HG03521 (cell line): ENCODE measurements around the gene SUGP1.

Source experiments
- ATAC-seq: cut with Tn5 transposase; IDR thresholded peaks from one replicate; pipeline ENCODE4 v1.9.1; 2021; ENCODE audit warnings: mild to moderate bottlenecking, moderate library complexity; ENCODE audit not compliant: unreplicated experiment

Gene SUGP1

DNA sequence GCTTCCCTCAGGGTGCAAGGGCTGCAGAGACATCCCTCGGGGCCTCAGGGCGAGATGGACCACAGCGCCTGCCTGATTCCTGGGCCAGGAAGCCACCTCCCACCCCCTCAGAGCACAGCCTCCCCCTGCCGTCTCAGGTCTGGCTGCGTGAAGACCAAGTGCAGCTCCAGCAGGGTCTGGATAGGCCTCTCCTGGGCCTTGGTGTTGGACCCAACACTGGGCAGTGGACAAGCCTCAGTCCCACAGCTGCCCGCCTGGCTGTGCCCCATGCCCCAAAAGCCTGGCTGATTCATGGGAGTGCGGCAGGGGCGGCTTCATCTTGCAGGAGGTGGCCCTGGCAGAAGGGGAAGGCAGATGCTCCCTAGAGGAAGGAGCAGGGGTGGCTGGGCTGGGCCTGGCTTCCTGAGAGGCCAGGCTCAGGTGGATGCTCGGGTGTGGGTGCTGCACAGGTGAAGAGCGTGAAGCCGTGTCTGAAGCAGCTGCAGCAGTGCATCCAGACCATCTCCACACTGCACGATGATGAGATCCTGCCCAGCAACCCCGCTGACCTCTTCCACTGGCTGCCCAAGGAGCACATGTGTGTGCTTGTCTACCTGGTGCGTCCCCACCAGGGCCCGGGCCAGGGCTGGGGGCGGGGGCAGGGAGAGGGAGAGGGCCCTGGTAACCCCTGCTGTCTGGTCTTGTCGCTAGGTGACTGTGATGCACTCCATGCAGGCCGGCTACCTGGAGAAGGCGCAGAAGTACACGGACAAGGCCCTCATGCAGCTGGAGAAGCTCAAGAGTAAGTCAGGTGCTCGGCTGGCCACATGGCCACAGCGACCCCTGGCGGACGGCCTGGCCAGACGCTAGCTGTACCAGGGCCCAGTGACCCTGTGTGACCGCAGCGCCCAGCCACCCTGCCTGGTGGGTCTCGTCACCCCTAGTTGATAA lies 22.0 kb upstream of the SUGP1 start:
- ATAC-seq: no peak

DNA sequence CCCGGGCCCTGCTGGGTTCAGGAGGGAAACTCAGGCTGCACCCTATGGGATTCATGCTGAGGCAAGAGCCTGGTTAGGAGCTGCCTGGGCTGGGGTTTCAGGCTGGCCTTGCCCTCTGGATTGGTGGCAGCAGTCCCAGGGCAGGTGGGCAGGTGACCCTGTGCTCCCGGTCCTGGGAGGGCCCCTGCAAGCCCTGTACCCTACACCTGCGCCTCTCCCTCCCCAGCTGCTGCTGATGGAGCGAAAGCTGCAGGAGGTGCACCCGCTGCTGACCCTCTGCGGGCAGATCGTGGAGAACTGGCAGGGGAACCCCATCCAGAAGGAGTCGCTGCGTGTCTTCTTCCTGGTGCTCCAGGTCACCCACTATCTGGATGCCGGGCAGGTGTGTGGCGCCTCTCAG lies 20.7 kb upstream of the SUGP1 start:
- ATAC-seq: no peak

DNA sequence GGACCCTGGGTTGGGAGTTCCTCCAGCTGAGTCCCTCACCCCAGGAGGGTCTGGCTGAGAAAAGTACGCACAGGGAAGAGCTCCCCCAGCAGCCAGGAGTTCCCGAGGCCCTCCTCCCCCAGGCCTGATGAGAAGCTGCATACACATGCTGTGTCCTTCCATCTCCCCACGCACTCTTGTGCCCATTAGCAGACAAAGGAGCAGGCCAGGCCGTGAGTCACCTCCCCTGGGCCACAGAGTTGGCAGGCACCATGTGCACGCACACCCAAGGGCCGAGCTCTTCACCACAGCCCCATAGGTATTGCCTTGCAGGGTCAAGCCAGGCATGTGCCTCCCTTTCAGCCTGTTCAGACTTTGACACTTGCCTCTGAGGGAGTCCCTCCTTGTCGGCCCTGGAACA lies 17.8 kb upstream of the SUGP1 start:
- ATAC-seq: no peak

DNA sequence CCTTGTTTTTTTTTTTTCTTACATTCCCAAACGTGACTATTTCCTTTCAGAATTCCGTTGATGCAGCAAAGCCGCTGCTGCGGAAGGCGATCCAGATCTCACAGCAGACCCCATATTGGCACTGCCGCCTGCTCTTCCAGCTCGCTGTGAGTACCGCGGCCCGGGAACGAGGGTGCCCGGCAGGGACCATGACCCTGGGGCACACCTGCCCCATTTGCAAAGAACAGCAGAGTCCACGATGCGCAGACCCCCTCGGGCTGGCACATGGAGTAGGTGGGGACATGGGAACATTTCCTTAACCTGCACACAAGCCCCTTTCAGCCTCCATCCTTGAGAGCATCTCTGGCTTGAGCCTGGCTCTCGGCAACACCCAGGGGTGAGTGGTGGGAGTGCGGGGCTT lies 16.8 kb upstream of the SUGP1 start:
- ATAC-seq: no peak

GRCh38 chr19:19336597-19336996 lies 16.3 kb upstream of the SUGP1 start:
- no peak for ATAC-seq

DNA sequence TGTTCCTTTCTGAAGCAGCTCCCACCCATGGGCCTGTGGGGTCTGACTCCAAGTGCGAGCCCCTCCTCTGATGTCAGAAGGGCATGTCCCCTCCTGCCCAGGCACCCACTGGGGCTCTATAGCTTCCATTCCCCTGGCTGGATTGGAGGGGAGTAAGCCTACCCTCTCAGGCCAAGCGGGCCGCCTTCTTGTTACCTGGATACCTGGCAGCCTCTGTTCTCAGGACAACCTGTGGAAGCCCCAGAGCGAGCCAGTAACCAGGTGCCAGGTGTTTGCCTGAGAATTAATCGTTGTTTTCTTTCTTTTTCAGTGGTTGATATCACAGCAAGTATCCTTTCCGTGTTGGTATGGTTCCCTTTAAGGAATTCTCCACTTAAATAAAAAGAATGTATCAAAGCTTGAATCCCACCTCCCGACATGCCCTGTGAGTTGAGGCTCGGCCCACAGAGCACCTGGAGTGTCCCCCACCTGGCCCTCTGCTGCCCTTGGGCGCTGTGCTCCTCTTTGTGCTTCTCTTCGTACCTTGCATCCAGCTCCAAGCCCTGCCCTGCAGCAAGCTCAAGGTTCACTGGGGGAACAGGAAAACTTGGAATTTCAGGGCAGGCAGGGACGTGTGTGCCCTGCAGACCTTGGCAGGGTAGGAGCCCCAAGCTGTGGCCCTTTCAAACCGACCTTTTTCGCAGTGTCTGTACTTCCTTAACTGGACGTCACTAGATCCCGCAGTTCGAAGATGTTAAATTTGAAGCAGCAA lies 15.3 kb upstream of the SUGP1 start:
- no peak for ATAC-seq

- ATAC-seq: no peak
Observed at GRCh38 chr19:19334989-19335344, 14.7 kb upstream of the SUGP1 start.

DNA sequence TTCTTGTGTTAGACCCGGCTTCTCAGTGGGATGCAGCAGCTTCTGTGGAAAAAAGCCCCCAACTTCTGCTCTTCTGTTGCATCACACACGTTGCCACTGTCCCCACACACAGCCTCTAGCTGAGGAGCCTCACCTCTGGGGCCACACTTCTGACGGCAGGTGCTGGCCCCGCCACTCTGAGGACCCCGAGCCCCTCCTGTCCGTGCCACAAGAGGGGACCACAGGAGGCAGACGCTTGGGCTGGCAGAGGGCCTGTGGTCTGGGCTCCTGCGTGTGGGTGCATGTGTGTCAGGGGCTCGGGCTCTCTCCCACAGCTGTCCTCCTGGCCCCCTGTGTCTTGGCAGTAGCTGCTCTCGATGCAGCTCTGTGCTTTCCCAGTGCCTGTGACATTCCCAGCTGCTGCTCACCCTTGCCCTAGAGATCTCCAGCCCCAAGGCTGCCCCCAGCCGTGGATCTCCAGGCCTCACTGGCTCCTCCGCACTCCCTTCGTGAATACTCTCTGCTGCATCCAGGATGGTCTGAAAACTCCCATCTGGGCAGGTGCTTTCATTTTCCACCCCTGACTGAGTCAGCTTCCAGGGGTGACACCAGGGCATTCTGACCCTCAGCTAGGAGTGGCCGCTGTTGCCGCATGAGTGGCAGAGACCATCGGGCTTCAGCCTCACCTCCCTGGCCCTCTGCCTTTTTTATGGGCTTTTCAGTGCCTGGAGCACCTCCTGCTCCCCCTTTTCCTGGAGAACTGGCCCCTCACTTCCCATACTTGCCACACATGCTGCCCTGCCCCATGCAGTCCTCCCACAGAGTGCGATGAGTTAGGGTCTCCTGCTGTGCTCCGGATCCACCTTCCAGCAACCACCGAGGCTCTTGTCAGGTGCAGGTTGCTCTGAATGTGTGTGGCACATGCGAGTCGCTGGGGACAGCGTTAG lies 14.0 kb upstream of the SUGP1 start:
- ATAC-seq: no peak

- ATAC-seq: no peak
Observed at GRCh38 chr19:19329126-19329525, 8.8 kb upstream of the SUGP1 start.

- ATAC-seq: no peak
Observed at GRCh38 chr19:19327672-19328071, 7.4 kb upstream of the SUGP1 start.

DNA sequence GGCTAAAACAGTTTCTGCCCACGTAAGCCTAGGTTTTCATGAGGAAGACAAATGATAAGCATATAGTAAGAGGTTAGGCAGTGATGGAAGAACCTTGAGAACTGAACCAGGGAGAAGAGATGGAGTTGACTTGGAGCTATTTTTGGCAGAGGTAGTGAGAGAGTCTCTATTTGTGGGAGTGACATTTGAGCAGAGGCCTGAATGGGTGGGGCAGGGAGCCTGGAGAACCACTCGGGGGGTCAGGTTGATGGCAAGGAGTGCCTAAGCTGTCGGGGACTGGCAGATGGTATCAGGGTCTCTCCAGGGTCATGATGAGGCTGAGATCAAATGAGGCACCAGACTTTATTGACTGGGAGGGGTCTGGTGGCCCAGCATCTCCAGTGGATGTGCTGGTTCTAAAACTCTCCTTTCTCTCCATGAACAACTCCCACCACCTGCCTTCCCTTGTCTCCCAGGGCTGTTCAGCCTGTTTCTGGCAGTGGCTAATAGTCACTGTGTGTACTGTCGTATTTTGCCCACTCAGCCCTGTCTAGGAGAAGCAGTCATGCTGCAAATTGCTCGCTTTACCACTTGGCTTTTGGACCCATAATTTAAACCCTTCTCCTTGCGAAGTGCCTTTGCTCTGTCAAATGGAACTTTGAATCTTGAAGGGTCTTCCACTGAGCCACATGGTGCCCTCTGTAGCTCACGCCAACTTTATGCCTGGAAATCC lies 3.9 kb upstream of the SUGP1 start:
- no peak for ATAC-seq

DNA sequence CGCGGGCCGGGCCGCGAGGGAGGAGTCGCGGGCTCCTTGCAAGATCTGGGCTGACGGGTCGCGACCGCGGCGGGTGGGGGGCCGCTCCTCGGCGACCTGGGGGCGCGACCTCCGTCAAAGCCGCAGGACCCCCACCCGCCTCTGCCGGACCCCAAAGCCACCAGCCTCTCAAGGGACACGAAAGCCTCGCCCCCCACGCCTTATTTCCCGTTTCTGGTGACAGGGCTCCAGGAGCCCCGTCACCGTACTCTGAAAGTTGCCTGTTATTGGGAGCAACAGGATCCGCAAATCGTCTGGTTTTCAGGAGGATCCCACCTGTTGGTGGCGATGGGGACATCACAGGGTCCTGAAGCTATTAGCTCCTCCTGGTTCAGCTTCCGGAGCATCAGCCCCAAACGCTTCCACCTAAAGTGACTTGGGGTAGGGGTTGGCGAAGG lies 850 bp upstream of the SUGP1 start:
- no peak for ATAC-seq

- ATAC-seq: no peak
Observed at GRCh38 chr19:19319732-19320360, 463 bp downstream of the SUGP1 start.

DNA sequence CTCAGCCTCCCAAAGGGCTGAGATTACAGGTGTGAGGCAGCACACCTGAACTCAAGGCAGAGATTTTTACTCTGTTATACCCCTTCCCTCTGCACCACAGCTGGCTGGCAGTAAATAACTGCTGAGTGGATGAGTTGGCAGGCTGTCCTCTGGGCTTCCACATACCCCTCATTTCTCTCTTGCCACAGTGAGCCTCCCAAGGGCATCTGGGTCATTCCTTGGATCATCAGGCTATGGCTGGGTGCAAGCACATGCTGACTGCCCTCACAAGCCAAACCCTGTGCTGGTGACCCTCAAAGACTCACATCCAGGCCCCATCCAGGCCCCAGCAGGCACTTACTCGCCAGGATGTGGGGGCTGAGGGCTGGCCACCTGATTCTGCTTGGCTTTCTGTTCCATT lies 4.2 kb downstream of the SUGP1 start:
- ATAC-seq: no peak

- no peak for ATAC-seq
Observed at GRCh38 chr19:19315444-19315843, 4.9 kb downstream of the SUGP1 start.

GRCh38 chr19:19308373-19308772 lies 11.9 kb downstream of the SUGP1 start:
- no peak for ATAC-seq

DNA sequence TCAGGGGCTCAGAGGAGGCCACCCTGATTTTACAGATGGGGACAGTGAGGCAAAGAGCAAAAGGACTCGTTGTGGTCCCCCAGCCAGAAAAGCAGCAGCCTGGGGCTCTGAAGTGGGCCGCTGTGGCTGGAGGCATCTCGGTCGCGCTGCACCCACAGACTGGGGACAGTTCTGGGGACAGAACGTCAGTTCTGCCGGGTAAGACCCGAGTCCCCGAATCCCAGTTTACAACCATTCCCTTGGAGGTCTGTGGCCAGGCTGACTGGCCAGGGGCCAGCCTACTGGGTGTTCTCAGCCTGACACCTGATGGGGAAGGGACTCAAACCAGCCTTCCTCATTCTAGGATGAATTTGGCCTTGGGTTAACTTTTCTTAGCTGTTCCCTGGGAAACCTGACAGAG lies 14.1 kb downstream of the SUGP1 start:
- no peak for ATAC-seq

- no peak for ATAC-seq
Observed at GRCh38 chr19:19305696-19306095, 14.6 kb downstream of the SUGP1 start.

DNA sequence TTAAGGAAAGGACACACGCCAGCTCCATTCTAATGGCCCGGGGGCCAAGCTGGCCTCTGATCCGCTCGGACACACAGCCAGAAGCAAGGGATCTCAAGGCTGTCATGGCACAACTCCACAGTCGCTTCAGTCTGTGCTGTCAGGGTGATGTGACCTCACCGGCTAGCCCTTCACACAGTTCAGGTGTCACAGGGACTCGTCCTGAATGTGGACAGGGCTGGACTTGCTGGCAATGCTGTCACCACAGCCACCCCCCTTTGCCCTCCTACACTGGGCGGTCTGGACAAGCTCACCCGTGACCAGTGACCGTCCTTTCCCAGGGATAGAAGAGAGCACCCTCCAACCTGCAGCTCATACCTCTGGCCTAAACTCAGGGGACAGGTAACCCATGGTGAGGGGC lies 15.2 kb downstream of the SUGP1 start:
- no peak for ATAC-seq
